Prostate gland (tissue), 2 donors: Measurements from ENCODE around the gene OTX1. TPM values are rescaled to one million over a fixed set of nuclear protein-coding genes. Genes with fewer than 3 reads are reported as not detected.

ENCODE experiments used
- DNase-seq: peaks from one replicate; pipeline ENCODE4 v3.0.0-alpha.2; 2019; ENCODE audit warnings: low spot score
- H3K27ac ChIP-seq, 2 donors: fragments of 200-600 bp; sonication (generic); 2 replicates each; pipeline ENCODE4 v1.5.1; 2017 to 2019
- H3K27me3 ChIP-seq: fragments of 200-600 bp; sonication (generic); replicated peaks from 2 replicates; pipeline ENCODE4 v1.5.1; 2019; ENCODE audit not compliant: insufficient read depth
- H3K36me3 ChIP-seq, 2 donors: fragments of 200-600 bp; sonication (generic); 1 replicate in 1 of 2; 2 replicates in 1 of 2; pipeline versions ENCODE4 v1.5.1 to v1.8.1; 2017 to 2019
- H3K4me1 ChIP-seq: fragments of 200-600 bp; sonication (generic); replicated peaks from 2 replicates; pipeline ENCODE4 v1.5.1; 2019
- H3K4me3 ChIP-seq, 2 donors: fragments of 200-600 bp; sonication (generic); 2 replicates each; pipeline ENCODE4 v1.5.1; 2017 to 2019
- H3K9me3 ChIP-seq: fragments of 200-600 bp; sonication (generic); 2 replicates; pipeline ENCODE4 v1.5.1; 2017
- POLR2A ChIP-seq: fragments of 450-650 bp; IDR thresholded peaks from one replicate; pipeline ENCODE4 v1.6.1; 2016; ENCODE audit warnings: antibody characterized with exemption, mild to moderate bottlenecking
- POLR2AphosphoS5 ChIP-seq: sonication (generic); formaldehyde crosslinking; IDR thresholded peaks from one replicate; pipeline ENCODE4 v1.6.1; 2017; ENCODE audit warnings: antibody characterized with exemption
- WGBS: methylation state at CpG from one replicate; pipeline ENCODE4 v1.1.5; 2018; 5-methylcytosine and 5-hydroxymethylcytosine counted together
- intact Hi-C: fragments of 100-400 bp; cut with DNase I; formaldehyde crosslinking; loops from one replicate; pipeline ENCODE4 v1.14.2; 2022
- total RNA-seq, 2 donors: library from RNA; depleted of rRNA; stranded (reverse); fragments of >200 nt; gene quantifications; one replicate each; pipeline ENCODE4 v1.1.0, GENCODE V29; 2016
- TF ChIP-seq, protein P1 (sequence below), 4 experiments: fragments of 200-600 bp in 2 of 4; fragments of 450-650 bp in 2 of 4; sonication (generic) in 2 of 4; IDR thresholded peaks; 1 replicate in 3 of 4; 2 replicates in 1 of 4; pipeline ENCODE4 v1.5.1; 2016 to 2019; ENCODE audit warnings: antibody characterized with exemption in 4 of 4, mild to moderate bottlenecking in 2 of 4, moderate library complexity in 2 of 4

OTX1 gene
- total RNA-seq, 2 donors from 2014 or later, result 2.0 to 2.2 TPM

DNA sequence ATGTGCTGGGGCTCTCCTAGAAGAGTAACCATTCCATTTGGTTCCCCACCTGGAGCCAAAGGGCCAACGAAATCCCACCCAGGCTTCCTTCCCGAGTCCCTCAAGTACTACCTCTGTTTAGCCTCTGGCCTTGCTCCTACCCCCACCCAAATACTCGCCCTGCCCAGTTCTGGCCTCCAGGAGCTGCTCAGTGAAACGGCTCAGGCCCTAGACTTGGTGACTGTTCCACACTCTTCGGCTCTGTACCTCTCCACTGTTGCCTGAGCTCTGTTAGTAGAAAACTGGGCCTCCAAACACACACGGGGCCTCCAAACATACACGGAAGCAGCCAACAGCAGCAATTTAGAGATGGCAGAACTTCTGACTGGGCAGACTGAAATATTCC, 4.2 kb downstream of the OTX1 start:
- intact Hi-C loops, result no loop called here
- H3K4me3 ChIP-seq, result no peak overlapping the region
- H3K4me1 ChIP-seq, result no peaks in the 10 kb centered on the region
- H3K9me3 ChIP-seq, result no peaks in the 10 kb centered on the region
- H3K27ac ChIP-seq, result no peak overlapping the region
- 22% methylated on average over 7 of the region's 7 CpGs for WGBS
- no peak for DNase-seq
- no peaks in the 10 kb centered on the region for H3K36me3 ChIP-seq
- TF ChIP-seq POLR2AphosphoS5 (no peak), POLR2A (no peak)
- TF ChIP-seq, protein P1, sequence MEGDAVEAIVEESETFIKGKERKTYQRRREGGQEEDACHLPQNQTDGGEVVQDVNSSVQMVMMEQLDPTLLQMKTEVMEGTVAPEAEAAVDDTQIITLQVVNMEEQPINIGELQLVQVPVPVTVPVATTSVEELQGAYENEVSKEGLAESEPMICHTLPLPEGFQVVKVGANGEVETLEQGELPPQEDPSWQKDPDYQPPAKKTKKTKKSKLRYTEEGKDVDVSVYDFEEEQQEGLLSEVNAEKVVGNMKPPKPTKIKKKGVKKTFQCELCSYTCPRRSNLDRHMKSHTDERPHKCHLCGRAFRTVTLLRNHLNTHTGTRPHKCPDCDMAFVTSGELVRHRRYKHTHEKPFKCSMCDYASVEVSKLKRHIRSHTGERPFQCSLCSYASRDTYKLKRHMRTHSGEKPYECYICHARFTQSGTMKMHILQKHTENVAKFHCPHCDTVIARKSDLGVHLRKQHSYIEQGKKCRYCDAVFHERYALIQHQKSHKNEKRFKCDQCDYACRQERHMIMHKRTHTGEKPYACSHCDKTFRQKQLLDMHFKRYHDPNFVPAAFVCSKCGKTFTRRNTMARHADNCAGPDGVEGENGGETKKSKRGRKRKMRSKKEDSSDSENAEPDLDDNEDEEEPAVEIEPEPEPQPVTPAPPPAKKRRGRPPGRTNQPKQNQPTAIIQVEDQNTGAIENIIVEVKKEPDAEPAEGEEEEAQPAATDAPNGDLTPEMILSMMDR (IDR thresholded peaks at IDR 0.05), result no peak
- peaks cover 45% of the 10 kb centered on the region for H3K27me3 ChIP-seq

DNA sequence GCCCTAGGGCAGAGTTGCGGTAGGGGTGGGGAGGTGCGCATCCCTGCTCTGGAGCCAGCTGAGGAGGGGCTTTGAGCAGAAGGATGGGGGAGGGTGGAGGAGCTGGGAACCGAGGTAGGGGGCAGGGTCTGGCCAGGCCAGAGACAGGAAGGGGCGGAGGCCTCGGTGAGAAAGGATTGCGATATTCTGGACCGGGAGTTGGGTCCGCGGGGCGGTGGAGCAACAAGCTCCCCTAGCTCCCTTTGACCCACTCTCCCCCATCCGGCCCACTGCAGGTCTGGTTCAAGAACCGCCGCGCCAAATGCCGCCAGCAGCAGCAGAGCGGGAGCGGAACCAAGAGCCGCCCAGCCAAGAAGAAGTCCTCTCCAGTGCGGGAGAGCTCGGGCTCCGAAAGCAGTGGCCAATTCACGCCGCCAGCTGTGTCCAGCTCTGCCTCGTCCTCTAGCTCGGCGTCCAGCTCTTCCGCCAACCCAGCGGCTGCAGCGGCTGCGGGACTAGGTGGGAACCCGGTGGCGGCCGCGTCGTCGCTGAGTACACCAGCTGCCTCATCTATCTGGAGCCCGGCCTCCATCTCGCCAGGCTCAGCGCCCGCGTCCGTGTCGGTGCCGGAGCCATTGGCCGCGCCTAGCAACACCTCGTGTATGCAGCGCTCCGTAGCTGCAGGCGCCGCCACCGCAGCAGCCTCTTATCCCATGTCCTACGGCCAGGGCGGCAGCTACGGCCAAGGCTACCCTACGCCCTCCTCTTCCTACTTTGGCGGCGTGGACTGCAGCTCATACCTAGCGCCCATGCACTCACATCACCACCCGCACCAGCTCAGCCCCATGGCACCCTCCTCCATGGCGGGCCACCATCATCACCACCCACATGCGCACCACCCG, 4.8 kb downstream of the OTX1 start:
- no peak for TF ChIP-seq POLR2AphosphoS5
- TF ChIP-seq POLR2A, result no peak
- TF ChIP-seq, protein P1 (IDR thresholded peaks at IDR 0.05), result no peak
- no peak for DNase-seq
- Histone ChIP-seq H3K4me1 (no peaks in the 10 kb centered on the region), H3K36me3 (no peaks in the 10 kb centered on the region), H3K4me3 (no peak overlapping the region), H3K27me3 (peaks cover 48% of the 10 kb centered on the region), H3K9me3 (no peaks in the 10 kb centered on the region), H3K27ac (no peak overlapping the region)
- WGBS, result 6% methylated on average over 55 of the region's 63 CpGs
- intact Hi-C loops, result no loop called here

GRCh38 chr2:63056107-63057050, 5.7 kb downstream of the OTX1 start:
- intact Hi-C loops, result no loop called here
- DNase-seq, result no peak
- 15% methylated on average over 49 of the region's 49 CpGs for WGBS
- Histone ChIP-seq H3K36me3 (no peaks in the 10 kb centered on the region), H3K27me3 (peaks cover 48% of the 10 kb centered on the region), H3K4me1 (no peaks in the 10 kb centered on the region), H3K27ac (no peak overlapping the region), H3K4me3 (no peak overlapping the region), H3K9me3 (no peaks in the 10 kb centered on the region)
- TF ChIP-seq, protein P1 (IDR thresholded peaks at IDR 0.05), result no peak
- TF ChIP-seq POLR2AphosphoS5 (no peak), POLR2A (no peak)

- H3K36me3 ChIP-seq, result no peaks in the 10 kb centered on the region
- no peak overlapping the region for H3K27ac ChIP-seq
- peaks cover 48% of the 10 kb centered on the region for H3K27me3 ChIP-seq
- no peak overlapping the region for H3K4me3 ChIP-seq
- H3K9me3 ChIP-seq, result no peaks in the 10 kb centered on the region
- 16% methylated on average over 35 of the region's 35 CpGs for WGBS
- H3K4me1 ChIP-seq, result no peaks in the 10 kb centered on the region
- intact Hi-C loops, result no loop called here
- DNase-seq, result no peak
- TF ChIP-seq POLR2AphosphoS5 (no peak), POLR2A (no peak)
- TF ChIP-seq, protein P1 (IDR thresholded peaks at IDR 0.05), result no peak
Measured at GRCh38 chr2:63057249-63058143, 6.9 kb downstream of the OTX1 start.
